ENCODE data around the gene SIGMAR1.

SIGMAR1 gene

GRCh38 chr9:34633166-34633565 lies 4.4 kb downstream of the SIGMAR1 start:
- no peak for DNase-seq

GRCh38 chr9:34630402-34631154 lies 7.0 kb downstream of the SIGMAR1 start:
- DNase-seq = no peak

- DNase-seq = no peak
Observed at GRCh38 chr9:34629491-34629808, 8.1 kb downstream of the SIGMAR1 start.

- peak in 2 of 58 donors; percentile 21 to 28 for DNase-seq
Observed at GRCh38 chr9:34628656-34629490, 8.7 kb downstream of the SIGMAR1 start, which contains the start of gene ARID3C. Gene ARID3C (minus strand): TSS chr9:34629066. CDS start chr9:34628014, 1,052 bp downstream.

- DNase-seq = no peak
Observed at GRCh38 chr9:34627716-34628655, 9.6 kb downstream of the SIGMAR1 start.

- DNase-seq = no peak
Observed at GRCh38 chr9:34625186-34625486, 12.5 kb downstream of the SIGMAR1 start.

- no peak for DNase-seq
Observed at GRCh38 chr9:34624475-34625185, 13.0 kb downstream of the SIGMAR1 start.

- no peak for DNase-seq
Observed at GRCh38 chr9:34623374-34624235, 14.0 kb downstream of the SIGMAR1 start.

- DNase-seq = peak; percentile 38 to 97 (median 90)
Observed at GRCh38 chr9:34620061-34620994, 17.3 kb downstream of the SIGMAR1 start, which contains the start of gene DCTN3. Gene DCTN3 (minus strand): TSS chr9:34620495. CDS start chr9:34620464, 31 bp downstream.

- DNase-seq = no peak
Observed at GRCh38 chr9:34615132-34615531, 22.5 kb downstream of the SIGMAR1 start.

- DNase-seq = peak in 54 of 58 donors; percentile 17 to 83 (median 55)
Observed at GRCh38 chr9:34612788-34613390, 24.7 kb downstream of the SIGMAR1 start.

GRCh38 chr9:34611811-34612787 lies 25.5 kb downstream of the SIGMAR1 start, which contains the start of gene RPP25L:
Gene RPP25L (minus strand): TSS chr9:34612097. CDS start chr9:34611296, 801 bp downstream.
- DNase-seq = peak in 57 of 58 donors; percentile 30 to 88 (median 74)

GRCh38 chr9:34611251-34611810 lies 26.3 kb downstream of the SIGMAR1 start:
- DNase-seq = peak in 8 of 58 donors; percentile 14 to 47 (median 40)

GRCh38 chr9:34610434-34611206 lies 27.0 kb downstream of the SIGMAR1 start:
- peak in 1 of 58 donors; percentile 23 for DNase-seq

GRCh38 chr9:34607331-34607730 lies 30.3 kb downstream of the SIGMAR1 start:
- DNase-seq = no peak

Measured in anterior cingulate cortex (tissue), 58 donors.